HEK293 (cell line): ENCODE results near the gene LGR5.

Experiments used
- ZNF274 ChIP-seq, 2 experiments: fragments of 200-500 bp in 1 of 2; fragments of 450-650 bp in 1 of 2; sonication (Bioruptor generic) in 1 of 2; formaldehyde crosslinking in 1 of 2; IDR thresholded peaks; 2 replicates each; pipeline versions ENCODE4 v1.5.1 to v1.6.1; 2014 to 2016; ENCODE audit warnings: borderline replicate concordance in 1 of 2, inconsistent platforms in 1 of 2, low read length in 1 of 2, missing biosample characterization in 1 of 2, missing genetic modification characterization in 1 of 2
- TF ChIP-seq, protein P1 (sequence below): sonication (generic); formaldehyde crosslinking; IDR thresholded peaks from 2 replicates; pipeline ENCODE4 v1.8.1; 2022; ENCODE audit warnings: mild to moderate bottlenecking, moderate library complexity, missing genetic modification reagents
- TF ChIP-seq, protein P2 (sequence below): fragments of 450-650 bp; formaldehyde crosslinking; IDR thresholded peaks from 2 replicates; pipeline ENCODE4 v1.5.1; 2016; ENCODE audit warnings: missing biosample characterization, missing genetic modification characterization

DNA sequence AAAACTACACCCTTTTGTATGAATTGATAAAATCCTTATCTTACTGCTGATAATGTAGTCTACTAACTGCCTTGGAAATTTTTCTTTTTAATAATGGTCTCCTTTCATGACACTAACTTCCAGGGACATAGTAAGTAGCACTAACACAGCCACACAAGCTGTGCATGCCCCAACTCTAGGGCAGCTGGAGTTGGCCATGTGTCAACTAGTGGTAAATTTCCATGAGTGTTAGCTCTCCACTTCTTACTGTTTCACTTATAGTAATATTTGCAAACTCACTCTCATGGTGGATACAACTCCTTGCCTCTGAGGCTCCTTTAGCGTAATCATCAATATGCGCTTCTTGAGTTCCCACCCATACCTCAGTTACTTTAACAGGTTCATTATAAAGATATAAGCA is 38.0 kb downstream of the LGR5 start:
- TF ChIP-seq ZNF274 (IDR thresholded peaks at IDR 0.05; ENCODE audit: low read length) (no peak), ZNF274 (tag by site-specific recombination; IDR thresholded peaks at IDR 0.05; ENCODE audit: borderline replicate concordance) (no peak)
- TF ChIP-seq, protein P1, sequence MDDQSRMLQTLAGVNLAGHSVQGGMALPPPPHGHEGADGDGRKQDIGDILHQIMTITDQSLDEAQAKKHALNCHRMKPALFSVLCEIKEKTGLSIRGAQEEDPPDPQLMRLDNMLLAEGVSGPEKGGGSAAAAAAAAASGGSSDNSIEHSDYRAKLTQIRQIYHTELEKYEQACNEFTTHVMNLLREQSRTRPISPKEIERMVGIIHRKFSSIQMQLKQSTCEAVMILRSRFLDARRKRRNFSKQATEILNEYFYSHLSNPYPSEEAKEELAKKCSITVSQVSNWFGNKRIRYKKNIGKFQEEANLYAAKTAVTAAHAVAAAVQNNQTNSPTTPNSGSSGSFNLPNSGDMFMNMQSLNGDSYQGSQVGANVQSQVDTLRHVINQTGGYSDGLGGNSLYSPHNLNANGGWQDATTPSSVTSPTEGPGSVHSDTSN (CRISPR knock-in tag): no peak
- TF ChIP-seq, protein P2, sequence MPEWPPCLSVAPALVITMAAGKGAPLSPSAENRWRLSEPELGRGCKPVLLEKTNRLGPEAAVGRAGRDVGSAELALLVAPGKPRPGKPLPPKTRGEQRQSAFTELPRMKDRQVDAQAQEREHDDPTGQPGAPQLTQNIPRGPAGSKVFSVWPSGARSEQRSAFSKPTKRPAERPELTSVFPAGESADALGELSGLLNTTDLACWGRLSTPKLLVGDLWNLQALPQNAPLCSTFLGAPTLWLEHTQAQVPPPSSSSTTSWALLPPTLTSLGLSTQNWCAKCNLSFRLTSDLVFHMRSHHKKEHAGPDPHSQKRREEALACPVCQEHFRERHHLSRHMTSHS (tag by site-specific recombination): no peak
